HEK293 (cell line): Measurements from ENCODE around the gene ZBTB1.

Source experiments
- BCL6B ChIP-seq: fragments of 450-650 bp; formaldehyde crosslinking; IDR thresholded peaks from 2 replicates; pipeline ENCODE4 v1.5.1; 2017; ENCODE audit warnings: missing biosample characterization, missing genetic modification characterization
- CTCF ChIP-seq: fragments of 450-650 bp; formaldehyde crosslinking; IDR thresholded peaks from 2 replicates; pipeline ENCODE4 v1.5.1; 2016; ENCODE audit warnings: missing biosample characterization, missing genetic modification characterization
- MEIS1 ChIP-seq: sonication (generic); formaldehyde crosslinking; IDR thresholded peaks from 2 replicates; pipeline ENCODE4 v1.8.1; 2022; ENCODE audit warnings: missing genetic modification reagents, mild to moderate bottlenecking, borderline replicate concordance
- ZNF639 ChIP-seq: fragments of 450-650 bp; formaldehyde crosslinking; IDR thresholded peaks from 2 replicates; pipeline ENCODE4 v1.5.1; 2016; ENCODE audit warnings: missing biosample characterization, missing genetic modification characterization
- ZNF776 ChIP-seq: fragments of 450-650 bp; formaldehyde crosslinking; IDR thresholded peaks from 2 replicates; pipeline ENCODE4 v1.5.0; 2017; ENCODE audit warnings: missing biosample characterization, missing genetic modification characterization, borderline replicate concordance

GRCh38 chr14:64541972-64542835 lies 37.6 kb downstream of the ZBTB1 start:
- TF ChIP-seq BCL6B (tag by site-specific recombination) (no peak), ZNF639 (tag by site-specific recombination) (no peak), CTCF (tag by site-specific recombination) (no peak), MEIS1 (CRISPR knock-in tag) (no peak), ZNF776 (tag by site-specific recombination) (no peak)
